Adrenal gland (tissue), 12 donors: ENCODE measurements around the gene KCNK17. TPM values are rescaled to one million over a fixed set of nuclear protein-coding genes. Genes with fewer than 3 reads are reported as not detected.

Experiments
- DNase-seq, 7 donors: peaks; one replicate each; pipeline ENCODE4 v3.0.0-alpha.2; 2019 to 2020
- H3K27ac ChIP-seq, 5 donors: fragments of 200-600 bp; sonication (generic) in 4 of 5; 1 replicate in 3 of 5; 2 replicates in 2 of 5; pipeline versions ENCODE4 v1.5.1 to v1.8.0; 2016 to 2020; ENCODE audit warnings: mild to moderate bottlenecking in 1 of 5
- H3K27me3 ChIP-seq: fragments of 200-600 bp; 2 replicates; pipeline ENCODE4 v1.8.0; 2021
- H3K36me3 ChIP-seq, 2 donors: fragments of 200-600 bp; replicated peaks in 1 of 2; 1 replicate in 1 of 2; 2 replicates in 1 of 2; pipeline versions ENCODE4 v1.5.1 to v1.8.0; 2018 to 2022
- H3K4me1 ChIP-seq, 2 donors: fragments of 200-600 bp; replicated peaks in 1 of 2; 1 replicate in 1 of 2; 2 replicates in 1 of 2; pipeline versions ENCODE4 v1.5.1 to v1.8.0; 2018 to 2021
- H3K4me3 ChIP-seq, 4 donors: fragments of 200-600 bp; sonication (generic) in 3 of 4; one replicate each; pipeline ENCODE4 v1.5.1; 2016 to 2018
- H3K9me3 ChIP-seq, 3 donors: fragments of 200-600 bp; sonication (generic) in 1 of 3; replicated peaks in 1 of 3; 1 replicate in 2 of 3; 2 replicates in 1 of 3; pipeline versions ENCODE4 v1.5.1 to v1.8.0; 2016 to 2021
- POLR2A ChIP-seq, 2 donors: fragments of 450-650 bp; IDR thresholded peaks; one replicate each; pipeline ENCODE4 v1.6.1; 2017; ENCODE audit warnings: antibody characterized with exemption in 2 of 2, mild to moderate bottlenecking in 2 of 2, moderate library complexity in 1 of 2
- WGBS, 4 donors: extraction: QIAGEN DNeasy Blood & Tissue Kit in 2 of 4; methylation state at CpG; one replicate each; pipeline versions ENCODE4 v1.1.5 to v1.1.7; 2013 to 2017; 5-methylcytosine and 5-hydroxymethylcytosine counted together
- intact Hi-C, 2 donors: fragments of 100-400 bp; cut with DNase I; formaldehyde crosslinking; loops; one replicate each; pipeline versions ENCODE4 v1.14.1 to v1.15.0; 2022 to 2023
- polyA plus RNA-seq, 3 donors: library from polyadenylated mRNA; stranded (reverse); fragments of 200-250 nt in 2 of 3; fragments of 350-450 nt in 1 of 3; fragmentation: Illumina TruSeq in 1 of 3; extraction: RNeasy Lipid Tissue Mini Kit (QIAGEN cat#74804) in 1 of 3; gene quantifications; one replicate each; pipeline ENCODE4 v1.2.3, GENCODE V29; 2013 to 2014
- total RNA-seq, 9 donors: library from RNA; depleted of rRNA in 4 of 9; stranded (reverse); fragments of >200 nt in 4 of 9; fragments of 120-200 nt in 1 of 9; fragmentation: NEBNext Ultra II Directional in 1 of 9; extraction: Animal tissue kit (Norgen Biotek cat#: 25700) in 1 of 9; gene quantifications; one replicate each; pipeline versions ENCODE4 v1.1.0 to v1.2.4, GENCODE V29; 2013 to 2023
- TF ChIP-seq, protein P1 (sequence below), 6 experiments: fragments of 450-650 bp in 4 of 6; fragments of 200-600 bp in 2 of 6; sonication (generic) in 1 of 6; IDR thresholded peaks; 1 replicate in 5 of 6; 2 replicates in 1 of 6; pipeline versions ENCODE4 v1.5.1 to v1.8.0; 2016 to 2021; ENCODE audit warnings: antibody characterized with exemption in 6 of 6, mild to moderate bottlenecking in 2 of 6, moderate library complexity in 1 of 6
- donor health status: healthy with polysubstance abuse.
- donor health status: Bipolar disorder and iron deficiency.
- donor health status: DM: yes; HTN: yes; CAD: no.
- donor health status: DM: no; HTN: no; CAD: no.
- donor health status: DM: no; HTN: no; CAD: no.
- donor health status: DM: yes; HTN: yes; CAD: no.

Gene KCNK17
- total and polyA plus RNA-seq, 12 donors, result 0.10 to 0.36 (median 0.14) TPM; not detected in 8

DNA sequence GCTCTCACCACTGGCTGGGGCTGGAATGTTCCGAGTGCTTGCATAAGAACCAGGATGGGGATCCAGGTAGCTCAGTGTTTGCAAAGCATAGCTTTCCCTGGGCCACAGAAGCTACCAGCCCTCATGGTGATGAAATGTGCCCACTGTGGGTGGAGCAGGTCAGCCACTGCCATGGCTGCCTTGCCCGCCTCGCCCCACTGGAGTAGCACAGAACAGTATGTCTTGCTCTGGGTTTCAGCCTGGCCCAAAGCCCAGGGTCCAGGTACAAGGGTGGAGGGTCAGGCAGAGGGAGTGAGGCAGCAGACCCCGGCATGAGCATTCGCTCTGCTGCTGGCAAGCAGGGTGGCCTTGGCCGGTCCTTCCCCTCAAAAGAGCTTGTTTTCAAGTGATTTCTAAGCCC lies 34.7 kb downstream of the KCNK17 start:
- H3K4me3 ChIP-seq, result no peak overlapping the region
- H3K9me3 ChIP-seq, result no peaks in the 10 kb centered on the region
- WGBS, 4 donors, result 87 to 88% (median 87%) methylated on average over 3 to 6 of the region's 6 CpGs
- no peaks in the 10 kb centered on the region for H3K36me3 ChIP-seq
- no peaks in the 10 kb centered on the region for H3K27me3 ChIP-seq
- no peak overlapping the region for H3K27ac ChIP-seq
- intact Hi-C loops, result no loop called here
- no peak for DNase-seq
- peaks cover 2 to 4% of the 10 kb centered on the region in 2 donors for H3K4me1 ChIP-seq
- TF ChIP-seq, protein P1, sequence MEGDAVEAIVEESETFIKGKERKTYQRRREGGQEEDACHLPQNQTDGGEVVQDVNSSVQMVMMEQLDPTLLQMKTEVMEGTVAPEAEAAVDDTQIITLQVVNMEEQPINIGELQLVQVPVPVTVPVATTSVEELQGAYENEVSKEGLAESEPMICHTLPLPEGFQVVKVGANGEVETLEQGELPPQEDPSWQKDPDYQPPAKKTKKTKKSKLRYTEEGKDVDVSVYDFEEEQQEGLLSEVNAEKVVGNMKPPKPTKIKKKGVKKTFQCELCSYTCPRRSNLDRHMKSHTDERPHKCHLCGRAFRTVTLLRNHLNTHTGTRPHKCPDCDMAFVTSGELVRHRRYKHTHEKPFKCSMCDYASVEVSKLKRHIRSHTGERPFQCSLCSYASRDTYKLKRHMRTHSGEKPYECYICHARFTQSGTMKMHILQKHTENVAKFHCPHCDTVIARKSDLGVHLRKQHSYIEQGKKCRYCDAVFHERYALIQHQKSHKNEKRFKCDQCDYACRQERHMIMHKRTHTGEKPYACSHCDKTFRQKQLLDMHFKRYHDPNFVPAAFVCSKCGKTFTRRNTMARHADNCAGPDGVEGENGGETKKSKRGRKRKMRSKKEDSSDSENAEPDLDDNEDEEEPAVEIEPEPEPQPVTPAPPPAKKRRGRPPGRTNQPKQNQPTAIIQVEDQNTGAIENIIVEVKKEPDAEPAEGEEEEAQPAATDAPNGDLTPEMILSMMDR (IDR thresholded peaks at IDR 0.05), result no peak
- TF ChIP-seq POLR2A (IDR thresholded peaks at IDR 0.05), result no peak

DNA sequence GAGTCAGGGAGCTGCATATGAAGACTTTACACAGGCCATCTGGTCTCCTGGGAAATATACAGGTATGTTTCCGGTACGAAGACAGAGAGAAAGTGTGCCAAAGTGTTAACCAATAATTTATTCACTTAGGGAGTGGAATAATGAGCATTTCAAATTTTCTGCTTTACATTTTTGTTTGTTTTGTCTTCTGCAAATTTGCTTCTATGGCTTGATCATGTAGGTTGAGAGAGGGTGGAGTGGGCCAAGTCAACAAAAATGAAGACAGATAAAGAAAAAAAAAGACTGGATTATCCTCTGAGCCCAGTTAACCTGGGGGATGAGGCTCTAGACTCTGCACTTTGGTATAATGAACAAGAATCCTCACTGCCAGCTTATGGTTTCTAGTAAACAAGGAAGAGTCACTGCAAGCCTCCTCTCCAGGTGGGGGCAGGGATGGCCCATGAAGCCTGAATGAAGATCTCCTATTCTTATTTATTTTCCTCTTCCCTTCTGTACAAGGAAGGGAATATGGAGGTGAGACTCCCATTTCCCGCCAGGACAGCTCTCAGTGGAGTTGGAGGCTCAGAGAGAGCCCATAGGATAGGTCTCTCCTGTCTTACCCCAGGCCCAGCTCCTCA lies 37.7 kb downstream of the KCNK17 start:
- TF ChIP-seq, protein P1 (IDR thresholded peaks at IDR 0.05), result no peak
- WGBS, 4 donors, result 90 to 98% (median 94%) methylated on average over 3 of the region's 3 CpGs
- intact Hi-C loops, result no loop called here
- H3K9me3 ChIP-seq, result no peaks in the 10 kb centered on the region
- DNase-seq, result no peak
- no peak overlapping the region for H3K27ac ChIP-seq
- H3K4me3 ChIP-seq, result no peak overlapping the region
- no peaks in the 10 kb centered on the region for H3K27me3 ChIP-seq
- peaks cover 2 to 4% of the 10 kb centered on the region in 2 donors for H3K4me1 ChIP-seq
- H3K36me3 ChIP-seq, result no peaks in the 10 kb centered on the region

DNA sequence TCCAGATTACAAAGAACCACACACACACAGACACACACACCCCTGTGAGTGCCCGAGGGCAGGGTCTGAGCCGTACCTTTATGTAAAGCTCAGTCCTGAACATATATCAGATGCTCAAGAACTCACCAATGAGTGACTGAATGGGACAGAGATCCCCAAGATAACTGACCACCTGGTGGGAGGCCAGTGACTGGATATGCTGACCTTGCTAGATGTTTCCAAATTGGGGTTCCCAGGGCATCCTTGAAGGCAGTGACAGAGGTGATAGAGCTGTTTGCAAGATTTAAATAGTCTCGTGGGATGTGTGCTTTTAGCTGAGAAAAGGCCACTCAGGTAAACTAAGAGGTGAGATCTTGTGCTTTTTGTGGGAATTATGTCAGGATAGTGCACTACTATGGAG lies 39.3 kb downstream of the KCNK17 start:
- WGBS, 4 donors, result 71 to 91% (median 81%) methylated on average over 3 of the region's 3 CpGs
- H3K27me3 ChIP-seq, result no peaks in the 10 kb centered on the region

DNA sequence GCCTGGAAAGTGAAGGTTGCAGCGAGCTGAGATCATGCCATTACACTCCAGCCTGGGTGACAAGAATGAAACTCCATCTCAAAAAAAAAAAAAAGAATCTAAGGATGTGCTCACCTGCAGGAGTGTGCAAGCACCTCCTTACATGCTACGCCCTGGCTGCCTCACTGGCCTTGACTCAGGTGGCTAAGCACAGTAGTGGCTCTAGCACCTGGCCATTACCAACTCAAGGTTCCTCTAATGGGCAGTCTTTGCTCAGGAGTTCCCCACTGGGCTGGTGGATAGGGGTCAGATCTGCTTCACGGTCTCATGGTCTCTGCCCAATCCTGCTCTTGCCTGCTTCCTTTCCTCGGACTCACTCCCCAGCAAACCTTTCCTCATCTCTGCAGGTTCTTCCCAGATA lies 39.7 kb downstream of the KCNK17 start:
- Histone ChIP-seq H3K27me3 (no peaks in the 10 kb centered on the region), H3K4me3 (no peak overlapping the region), H3K4me1 (no peaks in the 10 kb centered on the region), H3K27ac (no peak overlapping the region), H3K9me3 (no peaks in the 10 kb centered on the region), H3K36me3 (no peaks in the 10 kb centered on the region)
- WGBS, 4 donors, result 65 to 78% (median 67%) methylated on average over 4 of the region's 4 CpGs
- no peak for DNase-seq
- TF ChIP-seq, protein P1 (IDR thresholded peaks at IDR 0.05), result no peak
- no peak for TF ChIP-seq POLR2A (IDR thresholded peaks at IDR 0.05)
- intact Hi-C loops, result no loop called here

More for the DNA sequence above, 39.3 kb downstream of the KCNK17 start:
- H3K9me3 ChIP-seq, result no peaks in the 10 kb centered on the region
- intact Hi-C loops, result no loop called here
- no peaks in the 10 kb centered on the region for H3K4me1 ChIP-seq
- no peak overlapping the region for H3K27ac ChIP-seq
- TF ChIP-seq, protein P1 (IDR thresholded peaks at IDR 0.05), result no peak
- TF ChIP-seq POLR2A (IDR thresholded peaks at IDR 0.05), result no peak
- no peak for DNase-seq
- H3K36me3 ChIP-seq, result no peaks in the 10 kb centered on the region
- H3K4me3 ChIP-seq, result no peak overlapping the region
